Measurements from ENCODE around the gene OSCP1.

OSCP1 gene

GRCh38 chr1:36386265-36387140, 63.7 kb downstream of the OSCP1 start:
- Histone ChIP-seq H3K27ac (ENCODE audit: low read depth, low read length, poor library complexity, severe bottlenecking) (peak overlapping the region; percentile 97), H3K36me3 (ENCODE audit: insufficient read depth, low read length) (peaks cover 21% of the 10 kb centered on the region; the same call in 1 of the 2 replicates), H2AFZ (ENCODE audit: low read length) (no peak overlapping the region), H3K27me3 (ENCODE audit: insufficient read depth, low read length) (no peaks in the 10 kb centered on the region), H3K4me2 (ENCODE audit: low read length) (peak overlapping the region; percentile 87), H3K4me3 (ENCODE audit: low read depth, low read length, poor library complexity, severe bottlenecking) (peak overlapping the region; percentile 62), H3K4me1 (ENCODE audit: insufficient read depth, low read length, severe bottlenecking) (peaks cover 78% of the 10 kb centered on the region), H3F3A (ENCODE audit: insufficient read depth, low read length) (no peaks in the 10 kb centered on the region), H4K20me1 (ENCODE audit: insufficient read depth, low read length) (no peaks in the 10 kb centered on the region), H3K9me3 (ENCODE audit: low read length) (no peaks in the 10 kb centered on the region), H3K9ac (ENCODE audit: low read length) (peak overlapping the region; percentile 77), H3K79me2 (ENCODE audit: insufficient read depth, low read length) (peaks cover 27% of the 10 kb centered on the region), H3K9me2 (ENCODE audit: low read depth, low read length) (no peaks in the 10 kb centered on the region)
- TF ChIP-seq EZH2 (IDR thresholded peaks at IDR 0.05; ENCODE audit: borderline replicate concordance, low read length): no peak

- TF ChIP-seq EZH2 (IDR thresholded peaks at IDR 0.05; ENCODE audit: borderline replicate concordance, low read length) (no peak), CTCF (IDR thresholded peaks at IDR 0.05; ENCODE audit: low read length) (no peak)
- peaks cover 27% of the 10 kb centered on the region for H3K79me2 ChIP-seq (ENCODE audit: insufficient read depth, low read length)
Measured at GRCh38 chr1:36385410-36386264, 64.6 kb downstream of the OSCP1 start, which contains the start of gene STK40. STK40 (minus strand) TSS chr1:36385924; CDS start chr1:36361332, 24,592 bp downstream.

DNA sequence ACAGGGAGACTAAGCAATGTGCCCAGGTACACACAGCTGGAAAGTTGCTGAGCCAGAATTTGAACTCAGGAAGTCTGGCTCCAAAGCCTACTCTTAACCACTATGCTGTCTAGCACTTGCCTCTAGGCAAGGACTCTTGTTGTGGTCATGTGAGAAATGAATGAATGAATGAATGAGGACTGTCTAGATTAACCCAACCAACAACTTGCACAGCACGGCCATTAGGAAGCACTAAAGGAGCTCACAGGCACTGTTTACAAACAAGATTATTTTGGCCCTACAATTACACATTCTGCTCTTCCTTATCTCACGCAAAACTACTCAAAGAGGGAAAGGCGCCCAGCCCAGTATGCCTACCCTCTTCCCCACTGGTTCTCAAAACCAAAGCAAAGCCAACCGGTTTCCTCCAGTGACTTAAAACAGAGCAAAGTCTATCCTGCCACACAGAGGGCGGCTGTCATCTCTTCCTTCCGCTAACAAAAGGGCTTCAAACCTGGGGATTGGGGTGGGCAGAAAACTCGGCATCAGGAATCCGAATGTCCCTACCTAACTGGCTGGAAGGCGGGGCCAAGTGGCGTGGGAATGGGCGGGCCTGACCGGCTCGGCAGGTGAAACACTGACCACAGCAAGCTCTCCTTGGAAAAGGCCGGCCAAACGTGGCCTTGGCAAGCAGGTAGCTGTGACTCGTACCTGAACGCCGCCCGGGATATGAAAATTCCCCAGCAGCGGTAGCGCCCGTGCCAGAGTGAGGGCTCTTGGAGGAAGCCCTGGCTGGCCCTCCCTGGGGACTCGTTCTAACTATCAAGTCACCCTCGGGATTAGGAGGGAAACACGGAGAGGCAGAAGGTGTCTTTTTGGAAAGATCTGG, 65.5 kb downstream of the OSCP1 start:
- Histone ChIP-seq H3K27ac (ENCODE audit: low read depth, low read length, poor library complexity, severe bottlenecking) (peak overlapping the region; percentile 59), H2AFZ (ENCODE audit: low read length) (no peak overlapping the region), H3K9me2 (ENCODE audit: low read depth, low read length) (no peaks in the 10 kb centered on the region), H3K4me3 (ENCODE audit: low read depth, low read length, poor library complexity, severe bottlenecking) (peak overlapping the region; percentile 95), H3K9ac (ENCODE audit: low read length) (peak overlapping the region; percentile 93), H3K4me1 (ENCODE audit: insufficient read depth, low read length, severe bottlenecking) (peaks cover 61% of the 10 kb centered on the region), H3K36me3 (ENCODE audit: insufficient read depth, low read length) (peaks cover 7% of the 10 kb centered on the region; the same call in 1 of the 2 replicates), H3K4me2 (ENCODE audit: low read length) (peak overlapping the region; percentile 84), H3K27me3 (ENCODE audit: insufficient read depth, low read length) (no peaks in the 10 kb centered on the region), H3K9me3 (ENCODE audit: low read length) (no peaks in the 10 kb centered on the region), H4K20me1 (ENCODE audit: insufficient read depth, low read length) (no peaks in the 10 kb centered on the region), H3K79me2 (ENCODE audit: insufficient read depth, low read length) (peaks cover 27% of the 10 kb centered on the region), H3F3A (ENCODE audit: insufficient read depth, low read length) (no peaks in the 10 kb centered on the region)
- TF ChIP-seq CTCF (IDR thresholded peaks at IDR 0.05; ENCODE audit: low read length) (no peak), EZH2 (IDR thresholded peaks at IDR 0.05; ENCODE audit: borderline replicate concordance, low read length) (no peak)

More at GRCh38 chr1:36385410-36386264, 64.6 kb downstream of the OSCP1 start, which contains the start of gene STK40:
- Histone ChIP-seq H3K27me3 (ENCODE audit: insufficient read depth, low read length) (no peaks in the 10 kb centered on the region), H3K9me3 (ENCODE audit: low read length) (no peaks in the 10 kb centered on the region), H3F3A (ENCODE audit: insufficient read depth, low read length) (no peaks in the 10 kb centered on the region), H2AFZ (ENCODE audit: low read length) (no peak within 1 kb of the TSS), H3K4me2 (ENCODE audit: low read length) (peak within 1 kb of the TSS; percentile 87), H3K4me1 (ENCODE audit: insufficient read depth, low read length, severe bottlenecking) (peaks cover 69% of the 10 kb centered on the region), H3K27ac (ENCODE audit: low read depth, low read length, poor library complexity, severe bottlenecking) (peak within 1 kb of the TSS; percentile 97), H3K9ac (ENCODE audit: low read length) (peak within 1 kb of the TSS; percentile 93), H3K4me3 (ENCODE audit: low read depth, low read length, poor library complexity, severe bottlenecking) (peak within 1 kb of the TSS; percentile 95), H4K20me1 (ENCODE audit: insufficient read depth, low read length) (no peaks in the 10 kb centered on the region), H3K9me2 (ENCODE audit: low read depth, low read length) (no peaks in the 10 kb centered on the region), H3K36me3 (ENCODE audit: insufficient read depth, low read length) (peaks cover 13% of the 10 kb centered on the region; the same call in 1 of the 2 replicates)
